ENCODE results near the gene GPR173.

DNA sequence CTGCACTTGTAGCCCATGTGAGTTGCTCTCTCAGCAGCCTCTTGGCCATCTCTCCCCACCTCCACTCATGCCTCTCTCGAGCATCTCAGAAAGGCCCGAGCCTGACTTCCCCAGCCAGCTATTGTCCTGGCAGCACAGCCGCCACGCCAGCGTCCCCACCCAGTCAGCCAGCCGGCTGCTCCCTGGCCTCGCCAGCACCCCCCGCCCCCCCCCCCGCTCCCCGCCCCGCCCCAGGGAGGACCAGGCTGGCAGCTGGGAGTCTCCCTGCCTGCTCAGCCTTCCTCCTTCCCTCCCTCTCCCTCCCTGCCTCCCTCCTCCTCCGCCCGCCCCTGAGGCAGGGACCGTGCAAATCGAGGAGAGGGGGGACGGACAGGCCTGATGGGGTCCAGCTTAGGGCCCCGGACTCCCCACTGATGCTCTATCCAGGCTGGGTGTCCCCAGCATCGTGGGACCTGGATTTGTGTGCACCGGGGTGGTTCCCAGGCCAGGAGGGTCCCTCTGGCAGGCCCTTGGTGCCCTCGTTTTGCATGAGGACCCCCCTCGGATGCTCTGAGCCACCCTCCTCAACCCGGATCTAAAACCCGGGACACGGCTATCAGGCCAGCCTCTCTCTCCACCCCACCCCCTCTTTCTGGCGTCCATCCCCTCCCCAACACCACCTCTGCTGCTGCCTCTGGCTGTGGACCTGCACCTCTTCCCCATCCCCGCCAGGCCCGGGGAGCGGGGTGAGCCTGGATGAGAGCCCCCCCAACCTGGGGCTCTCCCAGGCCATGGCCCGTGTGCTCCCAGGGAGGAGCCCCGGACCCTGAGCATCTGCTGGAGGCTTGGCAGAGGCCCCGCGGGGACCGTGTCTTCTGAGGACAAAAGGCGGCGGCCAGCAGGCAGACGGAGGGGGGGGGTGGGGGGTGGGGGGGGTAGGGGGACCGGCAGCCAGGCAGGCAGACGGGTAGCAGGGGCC, at the start of gene GPR173:
- no peak for TF ChIP-seq POLR2A (IDR thresholded peaks at IDR 0.05)
- TF ChIP-seq, protein P1, sequence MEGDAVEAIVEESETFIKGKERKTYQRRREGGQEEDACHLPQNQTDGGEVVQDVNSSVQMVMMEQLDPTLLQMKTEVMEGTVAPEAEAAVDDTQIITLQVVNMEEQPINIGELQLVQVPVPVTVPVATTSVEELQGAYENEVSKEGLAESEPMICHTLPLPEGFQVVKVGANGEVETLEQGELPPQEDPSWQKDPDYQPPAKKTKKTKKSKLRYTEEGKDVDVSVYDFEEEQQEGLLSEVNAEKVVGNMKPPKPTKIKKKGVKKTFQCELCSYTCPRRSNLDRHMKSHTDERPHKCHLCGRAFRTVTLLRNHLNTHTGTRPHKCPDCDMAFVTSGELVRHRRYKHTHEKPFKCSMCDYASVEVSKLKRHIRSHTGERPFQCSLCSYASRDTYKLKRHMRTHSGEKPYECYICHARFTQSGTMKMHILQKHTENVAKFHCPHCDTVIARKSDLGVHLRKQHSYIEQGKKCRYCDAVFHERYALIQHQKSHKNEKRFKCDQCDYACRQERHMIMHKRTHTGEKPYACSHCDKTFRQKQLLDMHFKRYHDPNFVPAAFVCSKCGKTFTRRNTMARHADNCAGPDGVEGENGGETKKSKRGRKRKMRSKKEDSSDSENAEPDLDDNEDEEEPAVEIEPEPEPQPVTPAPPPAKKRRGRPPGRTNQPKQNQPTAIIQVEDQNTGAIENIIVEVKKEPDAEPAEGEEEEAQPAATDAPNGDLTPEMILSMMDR (IDR thresholded peaks at IDR 0.05): no peak
